WTC11 (cell line): Measurements from ENCODE around the gene ST6GALNAC5.

Experiments
- ATF2 ChIP-seq: sonication (generic); formaldehyde crosslinking; IDR thresholded peaks from 2 replicates; pipeline ENCODE4 v1.8.1; 2022; ENCODE audit warnings: low read depth, missing genetic modification reagents, borderline replicate concordance
- CTCF ChIP-seq: fragments of 200-600 bp; IDR thresholded peaks from 2 replicates; pipeline ENCODE4 v1.8.0; 2022; ENCODE audit warnings: antibody characterized with exemption
- USF1 ChIP-seq: sonication (generic); formaldehyde crosslinking; IDR thresholded peaks from 2 replicates; pipeline ENCODE4 v1.8.0; 2022; ENCODE audit warnings: mild to moderate bottlenecking, missing genetic modification reagents
- ZNF121 ChIP-seq: sonication (generic); formaldehyde crosslinking; IDR thresholded peaks from 2 replicates; pipeline ENCODE4 v1.8.0; 2023; ENCODE audit warnings: missing genetic modification reagents
- ZNF219 ChIP-seq: sonication (generic); formaldehyde crosslinking; IDR thresholded peaks from 2 replicates; pipeline ENCODE4 v1.8.0; 2023; ENCODE audit warnings: missing genetic modification reagents, mild to moderate bottlenecking, borderline replicate concordance

GRCh38 chr1:76843821-76844464, 23.3 kb upstream of the ST6GALNAC5 start:
- TF ChIP-seq USF1 (no peak), ZNF219 (CRISPR knock-in tag) (no peak), CTCF (no peak), ATF2 (no peak), ZNF121 (CRISPR knock-in tag) (no peak)
